ENCODE results near the gene CLDN6.
"Not testable (repeated sequence)": the region's sequence is repeated elsewhere in the genome, so short reads cannot be mapped to it uniquely, and the experiment has no call there.

Gene CLDN6

GRCh38 chr16:3056336-3057180, 38.6 kb upstream of the CLDN6 start:
- H3K4me3 ChIP-seq (ENCODE audit: low read depth, low read length) = no peak overlapping the region
- no peak for DNase-seq (ENCODE audit: low read depth)
- TF ChIP-seq CTCF (IDR thresholded peaks at IDR 0.05; ENCODE audit: insufficient read depth, low read depth, low read length, missing control alignments) = no peak

GRCh38 chr16:3055734-3056115, 37.7 kb upstream of the CLDN6 start:
- not testable (repeated sequence) for DNase-seq (ENCODE audit: low read depth); H3K4me3 ChIP-seq (ENCODE audit: low read depth, low read length)

GRCh38 chr16:3054965-3055733, 37.2 kb upstream of the CLDN6 start:
- DNase-seq (ENCODE audit: low read depth) = peak; percentile 41
- TF ChIP-seq CTCF (IDR thresholded peaks at IDR 0.05; ENCODE audit: insufficient read depth, low read depth, low read length, missing control alignments) = no peak
- H3K4me3 ChIP-seq (ENCODE audit: low read depth, low read length) = no peak overlapping the region

GRCh38 chr16:3053330-3053710, 35.3 kb upstream of the CLDN6 start:
- not testable (repeated sequence) for H3K4me3 ChIP-seq (ENCODE audit: low read depth, low read length); DNase-seq (ENCODE audit: low read depth)

- not testable (repeated sequence) for DNase-seq (ENCODE audit: low read depth)
Observed at GRCh38 chr16:3052571-3053329, 34.8 kb upstream of the CLDN6 start.

GRCh38 chr16:3051494-3051893, 33.5 kb upstream of the CLDN6 start:
- TF ChIP-seq CTCF (IDR thresholded peaks at IDR 0.05; ENCODE audit: insufficient read depth, low read depth, low read length, missing control alignments) = no peak
- no peak overlapping the region for H3K4me3 ChIP-seq (ENCODE audit: low read depth, low read length)

More at GRCh38 chr16:3052571-3053329, 34.8 kb upstream of the CLDN6 start:
- not testable (repeated sequence) for H3K4me3 ChIP-seq (ENCODE audit: low read depth, low read length)

GRCh38 chr16:3051009-3051408, 33.0 kb upstream of the CLDN6 start:
- DNase-seq (ENCODE audit: low read depth) = no peak
- TF ChIP-seq CTCF (IDR thresholded peaks at IDR 0.05; ENCODE audit: insufficient read depth, low read depth, low read length, missing control alignments) = no peak
- H3K4me3 ChIP-seq (ENCODE audit: low read depth, low read length) = no peak overlapping the region

More at GRCh38 chr16:3051494-3051893, 33.5 kb upstream of the CLDN6 start:
- DNase-seq (ENCODE audit: low read depth) = no peak

GRCh38 chr16:3050487-3050886, 32.5 kb upstream of the CLDN6 start:
- TF ChIP-seq CTCF (IDR thresholded peaks at IDR 0.05; ENCODE audit: insufficient read depth, low read depth, low read length, missing control alignments) = no peak

More at GRCh38 chr16:3050487-3050886, 32.5 kb upstream of the CLDN6 start:
- H3K4me3 ChIP-seq (ENCODE audit: low read depth, low read length) = no peak overlapping the region
- no peak for DNase-seq (ENCODE audit: low read depth)
